GM12878 (cell line): Measurements from ENCODE around the gene HVCN1. TPM values are rescaled to one million over a fixed set of nuclear protein-coding genes. Genes with fewer than 3 reads are reported as not detected.

Experiments
- ATAC-seq: fragments of 200-7000 bp; cut with Tn5 transposase; 3 replicates; pipeline ENCODE4 v1.9.1; 2020; ENCODE audit warnings: mild to moderate bottlenecking, moderate library complexity
- BruUV-seq: library from RNA; stranded (reverse); fragments of 400-500 nt; replicated peaks from 2 replicates; lab custom pipeline; 2021; lab: Mats Ljungman, UMichigan
- CTCF ChIA-PET: fragments of 300-600 bp; sonication (Branson Sonifier 250); formaldehyde crosslinking; extraction: SDS; loops from one replicate; lab custom pipeline; 2021; ENCODE audit warnings: inconsistent platforms; lab: Yijun Ruan, JAX
- POLR2A ChIA-PET: fragments of 350-600 bp; formaldehyde crosslinking; extraction: SDS; loops from one replicate; lab custom pipeline; 2021; ENCODE audit warnings: inconsistent platforms; lab: Charles Lee
- RAD21 ChIA-PET: fragments of 300-600 bp; sonication (Branson Sonifier 250); formaldehyde crosslinking; loops from one replicate; lab custom pipeline; 2023; ENCODE audit warnings: antibody characterized with exemption; ENCODE audit not compliant: unreplicated experiment; lab: Charles Lee
- SMC1A ChIA-PET: fragments of 300-600 bp; sonication (Branson Sonifier 250); formaldehyde crosslinking; loops from one replicate; lab custom pipeline; 2023; ENCODE audit not compliant: unreplicated experiment, uncharacterized antibody; lab: Charles Lee
- DNase-seq: peaks from one replicate; pipeline ENCODE4 v3.0.0-alpha.2; 2011; ENCODE audit warnings: low read depth, low spot score
- FAIRE-seq: peaks from 3 replicates; lab custom pipeline; 2011; peaks lifted over from hg19 to GRCh38; lab: Jason Lieb, UNC
- H2AFZ ChIP-seq: 2 replicates; pipeline ENCODE4 v1.6.0; 2011; ENCODE audit warnings: low read depth, low read length, control low read depth; ENCODE audit not compliant: control insufficient read depth
- H3K27ac ChIP-seq: 2 replicates; pipeline ENCODE4 v1.5.1; 2011; ENCODE audit warnings: control low read depth; ENCODE audit not compliant: control insufficient read depth, insufficient read depth
- H3K27me3 ChIP-seq, 2 experiments: replicated peaks in 1 of 2; 2 replicates each; pipeline versions ENCODE4 v1.6.0 to v1.6.1; 2011; ENCODE audit warnings: low read length in 1 of 2; ENCODE audit not compliant: control insufficient read depth in 2 of 2, insufficient read depth in 2 of 2
- H3K36me3 ChIP-seq, 2 experiments: 2 replicates each; pipeline ENCODE4 v1.5.1; 2011; ENCODE audit warnings: low read length in 1 of 2; ENCODE audit not compliant: control insufficient read depth in 2 of 2, insufficient read depth in 2 of 2
- H3K4me1 ChIP-seq: 2 replicates; pipeline ENCODE4 v1.6.1; 2011; ENCODE audit warnings: mild to moderate bottlenecking, low read length, moderate library complexity, mixed read lengths; ENCODE audit not compliant: control insufficient read depth, insufficient read depth
- H3K4me2 ChIP-seq: 2 replicates; pipeline ENCODE4 v1.6.0; 2011; ENCODE audit warnings: control low read depth; ENCODE audit not compliant: control insufficient read depth, insufficient read depth
- H3K4me3 ChIP-seq: fragments of 200-600 bp; sonication (generic); 2 replicates; pipeline ENCODE4 v1.5.1; 2016
- H3K79me2 ChIP-seq: 2 replicates; pipeline ENCODE4 v1.6.0; 2011; ENCODE audit warnings: low read length; ENCODE audit not compliant: control insufficient read depth, insufficient read depth
- H3K9ac ChIP-seq: 2 replicates; pipeline ENCODE4 v1.8.0; 2011; ENCODE audit warnings: low read length, control low read depth, mixed read lengths; ENCODE audit not compliant: control insufficient read depth, insufficient read depth
- H3K9me3 ChIP-seq: replicated peaks from 3 replicates; pipeline ENCODE4 v1.5.1; 2011; ENCODE audit warnings: mild to moderate bottlenecking, low read length; ENCODE audit not compliant: control insufficient read depth, insufficient read depth
- H4K20me1 ChIP-seq: 2 replicates; pipeline ENCODE4 v1.6.0; 2011; ENCODE audit not compliant: control insufficient read depth, insufficient read depth
- CUX1 ChIP-seq: IDR thresholded peaks from 2 replicates; pipeline ENCODE4 v1.6.1; 2012; ENCODE audit warnings: improper control_type of control experiment, low read depth, low read length; ENCODE audit not compliant: insufficient replicate concordance
- MEF2B ChIP-seq: fragments of 450-650 bp; IDR thresholded peaks from 2 replicates; pipeline ENCODE4 v1.6.1; 2018; ENCODE audit warnings: mild to moderate bottlenecking, moderate library complexity; ENCODE audit not compliant: partially characterized antibody, poor library complexity, severe bottlenecking
- NFYB ChIP-seq: IDR thresholded peaks from 2 replicates; pipeline ENCODE4 v1.6.1; 2011; ENCODE audit warnings: low read depth, mild to moderate bottlenecking, low read length, improper control_type of control experiment, moderate library complexity; ENCODE audit not compliant: insufficient read depth
- RCOR1 ChIP-seq: conservative IDR thresholded peaks from 2 replicates; pipeline ENCODE4 v1.6.1; 2012; ENCODE audit warnings: low read depth, low read length, improper control_type of control experiment
- SREBF2 ChIP-seq: IDR thresholded peaks from 2 replicates; pipeline ENCODE4 v1.6.1; 2012; ENCODE audit warnings: mild to moderate bottlenecking, low read length
- TAF1 ChIP-seq: IDR thresholded peaks from 2 replicates; pipeline ENCODE4 v1.6.1; 2011; ENCODE audit warnings: mild to moderate bottlenecking, low read depth, low read length, borderline replicate concordance
- USF2 ChIP-seq: IDR thresholded peaks from 2 replicates; pipeline ENCODE4 v1.6.1; 2011; ENCODE audit warnings: low read depth, low read length, improper control_type of control experiment, borderline replicate concordance
- ZZZ3 ChIP-seq: IDR thresholded peaks from 2 replicates; pipeline ENCODE4 v1.6.1; 2011; ENCODE audit warnings: low read depth; ENCODE audit not compliant: control insufficient read depth, insufficient read length
- WGBS: methylation state at CpG from one replicate; pipeline ENCODE4 v1.1.6; 2016; ENCODE audit warnings: low lambda C conversion rate; ENCODE audit not compliant: insufficient replicate concordance, insufficient coverage; ENCODE audit errors: missing lambda C conversion rate; 5-methylcytosine and 5-hydroxymethylcytosine counted together
- in situ Hi-C: fragments of 300-500 bp; cut with MboI; formaldehyde crosslinking; loops from 9 replicates; pipeline ENCODE4 v1.14.3; 2018; ENCODE audit warnings: mixed read lengths
- intact Hi-C: fragments of 100-400 bp; cut with micrococcal nuclease; formaldehyde crosslinking; loops from one replicate; pipeline ENCODE4 v1.14.2; 2022; ENCODE audit not compliant: unreplicated experiment
- polyA plus RNA-seq, 11 experiments: library from polyadenylated mRNA; depleted of rRNA in 4 of 11; unstranded in 6 of 11; stranded (reverse) in 5 of 11; fragments of >200 nt; fragmentation: Nextera tagmentation in 4 of 11; fragmentation: Illumina TruSeq in 1 of 11; extraction: Ambion mirVana in 4 of 11; extraction: Trizol in 1 of 11; gene quantifications; 1 replicate in 1 of 11; 2 replicates in 10 of 11; pipeline versions ENCODE4 v1.2.1 to v1.2.3, GENCODE V29; 2011 to 2016; ENCODE audit warnings: inconsistent platforms in 2 of 11, missing spikeins in 2 of 11, low read depth in 1 of 11
- total RNA-seq, 4 experiments: library from RNA; depleted of rRNA in 3 of 4; stranded (reverse); fragments of >200 nt in 3 of 4; fragmentation: Illumina TruSeq in 1 of 4; extraction: Trizol in 1 of 4; gene quantifications; 2 replicates each; pipeline versions ENCODE4 v1.2.1 to v1.2.3, GENCODE V29; 2013 to 2021
- TF ChIP-seq, protein P1 (sequence below): fragments of 450-650 bp; formaldehyde crosslinking; IDR thresholded peaks from 2 replicates; pipeline ENCODE4 v1.4.0; 2020; ENCODE audit warnings: mild to moderate bottlenecking, moderate library complexity
- TF ChIP-seq, protein P2 (sequence below), 3 experiments: IDR thresholded peaks in 2 of 3; conservative IDR thresholded peaks in 1 of 3; 2 replicates each; pipeline ENCODE4 v1.5.1; 2011; ENCODE audit warnings: low read depth in 3 of 3, low read length in 3 of 3, mild to moderate bottlenecking in 3 of 3, control low read depth in 2 of 3, moderate library complexity in 2 of 3, inconsistent platforms in 1 of 3, mixed read lengths in 1 of 3; ENCODE audit not compliant: control insufficient read depth in 2 of 3, insufficient read depth in 1 of 3; ENCODE audit errors: extremely low read depth in 1 of 3

The HVCN1 gene
- total and polyA plus RNA-seq, 10 of the 15 experiments (the other 5 are each of a cell fraction or from before 2014, with no cell fraction given) = 27.8 to 181 (median 103) TPM

DNA sequence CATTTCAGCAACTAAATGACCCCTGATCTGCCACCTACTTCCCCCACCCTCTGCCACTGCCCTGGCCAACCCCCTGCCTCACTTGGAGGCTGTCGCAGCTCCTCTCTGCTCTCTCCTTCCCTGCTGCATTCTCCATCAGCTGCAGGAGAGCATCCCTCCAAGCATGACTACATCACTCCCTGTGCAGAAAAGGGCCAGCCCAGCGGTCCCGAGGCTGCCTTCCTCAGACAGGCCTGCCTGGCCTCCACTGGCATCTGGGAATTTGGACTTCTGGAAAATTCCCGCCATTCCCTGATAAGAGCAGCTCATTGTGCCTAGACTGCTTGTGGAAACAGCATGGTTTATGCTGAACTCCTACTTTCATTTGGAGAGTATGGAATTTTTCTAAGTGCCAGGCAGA lies 12.7 kb downstream of the HVCN1 start:
- no peak overlapping the region for H3K4me3 ChIP-seq
- H3K79me2 ChIP-seq = peaks cover 35% of the 10 kb centered on the region
- H3K36me3 ChIP-seq = peaks cover 17 to 29% of the 10 kb centered on the region in 2 experiments
- CTCF ChIA-PET = interaction anchor here (0.5 to 2.8 kb wide), 4 partner anchors 8 to 75 kb away, joined by 3 to 12 read pairs (median 6); no protein-coding TSS in a partner anchor
- FAIRE-seq = no peak
- H3K27me3 ChIP-seq = no peaks in the 10 kb centered on the region
- peaks cover 6% of the 10 kb centered on the region; the same call in 1 of the 3 replicates for H3K9me3 ChIP-seq
- no peak overlapping the region for H2AFZ ChIP-seq
- in situ Hi-C loops = no loop called here
- no peak for DNase-seq
- H3K4me2 ChIP-seq = peak overlapping the region; percentile 92
- peaks cover 83% of the 10 kb centered on the region for H3K4me1 ChIP-seq
- 0 out of 2 replicates have a peak overlapping the region, but pooled peaks have one; percentile 65 for H3K9ac ChIP-seq
- RAD21 ChIA-PET = interaction anchor here (0.8 to 5.1 kb wide), 5 partner anchors 7 to 226 kb away, joined by 3 to 42 read pairs (median 27); partner anchors contain the start of gene ARPC3
- SMC1A ChIA-PET = interaction anchor here (0.6 to 4.5 kb wide), 9 partner anchors 8 to 70 kb away, joined by 3 to 52 read pairs (median 5); no protein-coding TSS in a partner anchor
- H4K20me1 ChIP-seq = no peaks in the 10 kb centered on the region
- H3K27ac ChIP-seq = peak overlapping the region; percentile 87
- no peak for ATAC-seq
- no TSS peak for BruUV-seq
- WGBS = 97% methylated on average over 4 of the region's 4 CpGs
- POLR2A ChIA-PET = interaction anchor here (0.5 to 4.9 kb wide), 9 partner anchors 9 to 219 kb away, joined by 3 to 78 read pairs (median 6); partner anchors contain the start of gene HVCN1
- intact Hi-C loops = no loop called here
- TF ChIP-seq NFYB = no peak
- TF ChIP-seq ZZZ3 = no peak
- no peak for TF ChIP-seq RCOR1
- no peak for TF ChIP-seq CUX1
- TF ChIP-seq USF2 = no peak
- TF ChIP-seq, protein P1, sequence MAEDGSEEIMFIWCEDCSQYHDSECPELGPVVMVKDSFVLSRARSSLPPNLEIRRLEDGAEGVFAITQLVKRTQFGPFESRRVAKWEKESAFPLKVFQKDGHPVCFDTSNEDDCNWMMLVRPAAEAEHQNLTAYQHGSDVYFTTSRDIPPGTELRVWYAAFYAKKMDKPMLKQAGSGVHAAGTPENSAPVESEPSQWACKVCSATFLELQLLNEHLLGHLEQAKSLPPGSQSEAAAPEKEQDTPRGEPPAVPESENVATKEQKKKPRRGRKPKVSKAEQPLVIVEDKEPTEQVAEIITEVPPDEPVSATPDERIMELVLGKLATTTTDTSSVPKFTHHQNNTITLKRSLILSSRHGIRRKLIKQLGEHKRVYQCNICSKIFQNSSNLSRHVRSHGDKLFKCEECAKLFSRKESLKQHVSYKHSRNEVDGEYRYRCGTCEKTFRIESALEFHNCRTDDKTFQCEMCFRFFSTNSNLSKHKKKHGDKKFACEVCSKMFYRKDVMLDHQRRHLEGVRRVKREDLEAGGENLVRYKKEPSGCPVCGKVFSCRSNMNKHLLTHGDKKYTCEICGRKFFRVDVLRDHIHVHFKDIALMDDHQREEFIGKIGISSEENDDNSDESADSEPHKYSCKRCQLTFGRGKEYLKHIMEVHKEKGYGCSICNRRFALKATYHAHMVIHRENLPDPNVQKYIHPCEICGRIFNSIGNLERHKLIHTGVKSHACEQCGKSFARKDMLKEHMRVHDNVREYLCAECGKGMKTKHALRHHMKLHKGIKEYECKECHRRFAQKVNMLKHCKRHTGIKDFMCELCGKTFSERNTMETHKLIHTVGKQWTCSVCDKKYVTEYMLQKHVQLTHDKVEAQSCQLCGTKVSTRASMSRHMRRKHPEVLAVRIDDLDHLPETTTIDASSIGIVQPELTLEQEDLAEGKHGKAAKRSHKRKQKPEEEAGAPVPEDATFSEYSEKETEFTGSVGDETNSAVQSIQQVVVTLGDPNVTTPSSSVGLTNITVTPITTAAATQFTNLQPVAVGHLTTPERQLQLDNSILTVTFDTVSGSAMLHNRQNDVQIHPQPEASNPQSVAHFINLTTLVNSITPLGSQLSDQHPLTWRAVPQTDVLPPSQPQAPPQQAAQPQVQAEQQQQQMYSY (CRISPR knock-in tag) = no peak
- no peak for TF ChIP-seq SREBF2
- TF ChIP-seq MEF2B = no peak
- TF ChIP-seq, protein P2, sequence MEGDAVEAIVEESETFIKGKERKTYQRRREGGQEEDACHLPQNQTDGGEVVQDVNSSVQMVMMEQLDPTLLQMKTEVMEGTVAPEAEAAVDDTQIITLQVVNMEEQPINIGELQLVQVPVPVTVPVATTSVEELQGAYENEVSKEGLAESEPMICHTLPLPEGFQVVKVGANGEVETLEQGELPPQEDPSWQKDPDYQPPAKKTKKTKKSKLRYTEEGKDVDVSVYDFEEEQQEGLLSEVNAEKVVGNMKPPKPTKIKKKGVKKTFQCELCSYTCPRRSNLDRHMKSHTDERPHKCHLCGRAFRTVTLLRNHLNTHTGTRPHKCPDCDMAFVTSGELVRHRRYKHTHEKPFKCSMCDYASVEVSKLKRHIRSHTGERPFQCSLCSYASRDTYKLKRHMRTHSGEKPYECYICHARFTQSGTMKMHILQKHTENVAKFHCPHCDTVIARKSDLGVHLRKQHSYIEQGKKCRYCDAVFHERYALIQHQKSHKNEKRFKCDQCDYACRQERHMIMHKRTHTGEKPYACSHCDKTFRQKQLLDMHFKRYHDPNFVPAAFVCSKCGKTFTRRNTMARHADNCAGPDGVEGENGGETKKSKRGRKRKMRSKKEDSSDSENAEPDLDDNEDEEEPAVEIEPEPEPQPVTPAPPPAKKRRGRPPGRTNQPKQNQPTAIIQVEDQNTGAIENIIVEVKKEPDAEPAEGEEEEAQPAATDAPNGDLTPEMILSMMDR (IDR thresholded peaks at IDR 0.05 in 2 of 3, conservative IDR thresholded peaks at IDR 0.05 in 1 of 3; ENCODE audit: control insufficient read depth in 2 of 3, extremely low read depth in 1 of 3, insufficient read depth in 1 of 3, low read depth in 3 of 3, low read length in 3 of 3) = no peak
- TF ChIP-seq TAF1 = no peak
